ENCODE measurements around the gene MACROH2A1.

- TF ChIP-seq CTCF (IDR thresholded peaks at IDR 0.05; ENCODE audit: low read depth, low read length) (no peak), EZH2phosphoT487 (IDR thresholded peaks at IDR 0.05; ENCODE audit: low read depth) (no peak)
These were observed 67.4 kb downstream of the MACROH2A1 start for GRCh38 chr5:135331612-135332011.

Data from OCI-LY3 (cell line).